GM12873 (cell line): ENCODE data around the gene HID1.

ENCODE experiments used
- CTCF ChIP-seq: IDR thresholded peaks from 2 replicates; pipeline ENCODE4 v1.5.1; 2012; ENCODE audit warnings: low read depth, mild to moderate bottlenecking, moderate library complexity, low read length, control low read depth; ENCODE audit not compliant: insufficient read depth; ENCODE audit errors: missing control alignments

Gene HID1

GRCh38 chr17:74971069-74971841 lies 1.3 kb downstream of the HID1 start:
- TF ChIP-seq CTCF: no peak

- no peak for TF ChIP-seq CTCF
These were observed 2.2 kb downstream of the HID1 start for GRCh38 chr17:74970395-74970794.

GRCh38 chr17:74968361-74968780 lies 4.2 kb downstream of the HID1 start:
- no peak for TF ChIP-seq CTCF

DNA sequence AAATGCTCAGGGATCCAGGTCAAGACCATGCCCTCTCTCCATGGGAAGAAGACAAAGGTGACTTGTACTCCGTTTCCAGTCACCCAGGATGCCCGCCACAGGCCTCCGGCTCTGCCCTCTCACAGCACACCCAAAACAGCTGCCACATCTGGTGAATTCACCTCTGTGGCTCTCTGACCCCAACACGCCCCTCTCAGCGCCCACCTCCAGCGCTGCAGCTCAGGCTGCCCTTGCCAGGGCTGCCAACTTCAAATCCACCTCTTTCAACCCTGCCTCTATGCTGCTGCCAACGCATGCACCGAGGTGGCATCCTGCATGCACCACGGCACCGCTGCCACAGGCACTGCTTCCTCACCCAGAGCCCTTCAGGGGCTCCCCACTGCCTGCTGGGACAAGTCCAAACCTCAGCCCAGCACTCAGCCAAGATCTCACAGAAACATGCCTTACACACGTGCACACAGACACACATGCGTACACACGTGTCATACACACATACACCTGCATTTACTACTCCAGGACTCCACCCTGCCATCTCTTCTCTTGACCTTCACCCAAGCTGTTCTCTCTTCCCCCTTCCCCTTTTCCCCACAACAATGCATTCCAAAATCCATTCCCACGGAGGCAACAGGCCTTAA lies 7.5 kb downstream of the HID1 start:
- TF ChIP-seq CTCF: no peak

- no peak for TF ChIP-seq CTCF
These were observed 8.3 kb downstream of the HID1 start for GRCh38 chr17:74964246-74964761.

GRCh38 chr17:74963656-74964055 lies 8.9 kb downstream of the HID1 start:
- peak; percentile 23 for TF ChIP-seq CTCF

DNA sequence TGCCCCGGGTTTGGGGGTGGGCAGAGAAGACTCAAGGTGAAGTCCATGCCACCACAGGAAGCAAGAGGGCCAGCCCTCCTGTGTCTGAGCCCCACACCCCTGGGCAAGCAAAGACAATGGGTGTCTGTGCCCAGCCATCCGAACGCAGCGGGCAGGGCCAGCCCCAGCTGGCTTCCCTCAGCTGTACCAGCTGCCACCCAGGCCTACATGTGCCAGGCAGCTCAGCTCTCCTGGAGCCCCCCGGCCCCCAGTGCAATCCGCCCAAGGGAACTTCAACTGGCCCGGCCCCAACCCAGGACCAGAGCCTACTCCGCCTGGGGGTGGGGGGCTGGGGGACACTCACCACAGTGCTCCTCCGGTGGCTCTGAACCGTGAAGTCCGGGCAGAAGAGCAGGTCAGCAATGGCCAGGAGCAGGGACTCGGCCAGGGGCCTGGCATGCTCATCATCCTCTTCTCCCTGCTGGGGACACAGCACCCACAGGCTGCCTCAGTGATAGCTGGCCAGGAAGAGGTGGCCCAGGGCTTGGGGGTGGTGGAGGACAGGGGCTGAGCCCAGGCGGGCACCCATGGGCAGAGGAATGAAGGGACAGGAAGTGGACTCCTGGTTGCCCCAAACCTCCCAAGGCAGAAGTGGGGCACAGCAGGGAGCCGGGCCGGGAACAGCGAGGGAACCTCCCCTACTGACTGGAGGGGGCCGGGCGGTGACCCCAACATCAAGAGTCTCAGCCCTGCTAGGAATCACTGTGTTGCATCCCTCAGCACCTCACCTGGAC lies 9.8 kb downstream of the HID1 start:
- TF ChIP-seq CTCF: no peak
